ENCODE measurements around the gene OR1I1. TPM values are rescaled to one million over a fixed set of nuclear protein-coding genes. Genes with fewer than 3 reads are reported as not detected.

The OR1I1 gene
- total RNA-seq, 4 donors from 2014 or later: not detected

DNA sequence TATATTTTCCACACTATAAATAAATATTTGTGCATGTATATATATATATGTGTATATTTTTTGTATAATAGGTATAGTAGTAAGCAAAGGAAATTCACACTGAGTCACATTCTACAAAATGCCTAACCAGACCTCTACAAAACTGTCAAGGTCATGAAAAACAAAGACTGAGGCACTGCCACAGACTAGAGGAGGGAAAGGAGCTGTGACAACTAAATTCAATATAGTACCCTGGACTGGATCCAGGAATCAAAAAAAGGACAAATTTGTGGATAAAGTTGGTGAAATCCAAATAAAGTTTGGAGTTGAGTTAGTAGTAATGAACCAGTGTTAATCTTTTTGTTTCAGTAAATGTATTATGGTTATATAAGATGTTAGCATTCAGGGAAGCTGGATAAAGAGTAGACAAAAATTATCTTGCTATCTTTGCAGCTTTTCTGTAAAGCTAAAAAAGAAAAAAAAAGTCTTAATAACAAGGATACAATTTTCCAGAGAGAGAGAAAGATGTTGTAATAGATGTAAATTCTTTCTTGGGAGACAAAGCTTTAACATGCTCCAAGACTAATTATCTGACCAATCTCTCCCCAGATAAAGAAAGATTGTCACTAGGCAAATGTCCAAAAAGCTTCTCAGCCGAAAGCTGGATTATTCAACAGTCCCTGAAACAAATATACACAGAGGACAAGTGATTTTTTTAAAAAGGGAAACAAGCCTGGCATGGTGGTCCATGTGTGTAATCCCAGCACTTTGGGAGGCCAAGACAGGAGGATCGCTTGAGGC lies 44.3 kb downstream of the OR1I1 start:
- TF ChIP-seq, protein P1, sequence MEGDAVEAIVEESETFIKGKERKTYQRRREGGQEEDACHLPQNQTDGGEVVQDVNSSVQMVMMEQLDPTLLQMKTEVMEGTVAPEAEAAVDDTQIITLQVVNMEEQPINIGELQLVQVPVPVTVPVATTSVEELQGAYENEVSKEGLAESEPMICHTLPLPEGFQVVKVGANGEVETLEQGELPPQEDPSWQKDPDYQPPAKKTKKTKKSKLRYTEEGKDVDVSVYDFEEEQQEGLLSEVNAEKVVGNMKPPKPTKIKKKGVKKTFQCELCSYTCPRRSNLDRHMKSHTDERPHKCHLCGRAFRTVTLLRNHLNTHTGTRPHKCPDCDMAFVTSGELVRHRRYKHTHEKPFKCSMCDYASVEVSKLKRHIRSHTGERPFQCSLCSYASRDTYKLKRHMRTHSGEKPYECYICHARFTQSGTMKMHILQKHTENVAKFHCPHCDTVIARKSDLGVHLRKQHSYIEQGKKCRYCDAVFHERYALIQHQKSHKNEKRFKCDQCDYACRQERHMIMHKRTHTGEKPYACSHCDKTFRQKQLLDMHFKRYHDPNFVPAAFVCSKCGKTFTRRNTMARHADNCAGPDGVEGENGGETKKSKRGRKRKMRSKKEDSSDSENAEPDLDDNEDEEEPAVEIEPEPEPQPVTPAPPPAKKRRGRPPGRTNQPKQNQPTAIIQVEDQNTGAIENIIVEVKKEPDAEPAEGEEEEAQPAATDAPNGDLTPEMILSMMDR (IDR thresholded peaks at IDR 0.05; ENCODE audit: low read depth): no peak

DNA sequence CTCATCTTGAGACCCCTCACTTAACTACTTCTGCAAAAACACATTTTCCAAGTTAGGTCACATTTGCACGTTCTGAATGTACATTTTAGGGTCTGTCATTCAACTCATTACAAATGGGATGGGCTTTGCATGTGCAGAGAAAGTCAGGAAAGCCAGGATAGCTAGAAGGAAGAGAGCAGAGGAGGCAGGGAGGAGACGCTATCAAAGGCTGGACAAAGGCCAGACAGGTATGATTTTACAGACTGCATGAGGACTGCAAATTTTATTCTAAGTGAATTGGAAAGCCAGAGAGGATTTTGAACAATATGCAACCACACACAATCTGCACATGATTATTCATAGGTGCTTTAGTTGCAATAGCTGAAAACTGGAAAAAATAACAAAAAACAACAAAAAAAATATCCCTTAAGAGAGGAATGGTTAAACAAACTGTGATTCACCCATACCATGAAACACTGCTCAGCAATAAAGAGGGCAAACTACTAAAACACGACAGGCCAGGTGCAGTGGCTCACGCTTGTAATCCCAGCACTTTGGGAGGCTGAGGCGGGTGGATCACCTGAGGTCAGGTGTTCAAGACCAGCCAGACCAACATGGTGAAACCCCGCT lies 46.3 kb downstream of the OR1I1 start:
- TF ChIP-seq, protein P1 (IDR thresholded peaks at IDR 0.05; ENCODE audit: low read depth): no peak

DNA sequence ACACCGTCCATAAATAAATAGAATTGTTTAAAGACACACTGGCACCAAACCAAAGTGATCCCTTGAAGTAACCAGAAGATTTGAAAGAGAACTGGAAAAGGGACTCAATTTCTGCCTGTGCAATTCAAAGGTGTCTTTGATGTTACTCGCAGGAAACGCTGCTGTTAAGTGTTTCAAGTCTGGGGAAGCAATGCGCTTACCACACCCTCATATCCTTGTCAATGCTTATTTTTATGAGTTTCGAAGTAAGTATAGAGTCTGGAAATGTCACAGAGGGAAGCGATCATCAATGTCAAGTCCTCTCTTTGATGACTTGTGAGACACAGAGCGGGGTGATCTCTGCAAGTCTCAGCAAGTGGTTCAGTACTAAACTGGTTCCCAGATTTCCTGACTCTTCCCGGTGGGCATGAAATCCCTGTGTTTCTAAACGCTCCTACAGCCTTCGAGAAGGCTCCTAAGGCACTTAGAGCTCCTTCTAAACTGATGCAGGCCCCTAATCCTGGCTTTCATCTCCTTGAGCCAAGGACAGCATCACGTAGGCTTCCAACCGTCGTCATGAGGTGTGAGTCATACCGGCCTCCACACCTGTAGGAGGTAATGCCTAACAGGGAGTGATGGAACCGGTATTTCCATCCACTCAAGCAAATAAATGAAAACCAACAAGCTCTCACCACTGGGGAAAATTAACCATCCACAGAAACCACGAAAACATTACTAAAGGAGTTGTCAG lies 48.0 kb downstream of the OR1I1 start:
- TF ChIP-seq, protein P1 (IDR thresholded peaks at IDR 0.05; ENCODE audit: low read depth): no peak

DNA sequence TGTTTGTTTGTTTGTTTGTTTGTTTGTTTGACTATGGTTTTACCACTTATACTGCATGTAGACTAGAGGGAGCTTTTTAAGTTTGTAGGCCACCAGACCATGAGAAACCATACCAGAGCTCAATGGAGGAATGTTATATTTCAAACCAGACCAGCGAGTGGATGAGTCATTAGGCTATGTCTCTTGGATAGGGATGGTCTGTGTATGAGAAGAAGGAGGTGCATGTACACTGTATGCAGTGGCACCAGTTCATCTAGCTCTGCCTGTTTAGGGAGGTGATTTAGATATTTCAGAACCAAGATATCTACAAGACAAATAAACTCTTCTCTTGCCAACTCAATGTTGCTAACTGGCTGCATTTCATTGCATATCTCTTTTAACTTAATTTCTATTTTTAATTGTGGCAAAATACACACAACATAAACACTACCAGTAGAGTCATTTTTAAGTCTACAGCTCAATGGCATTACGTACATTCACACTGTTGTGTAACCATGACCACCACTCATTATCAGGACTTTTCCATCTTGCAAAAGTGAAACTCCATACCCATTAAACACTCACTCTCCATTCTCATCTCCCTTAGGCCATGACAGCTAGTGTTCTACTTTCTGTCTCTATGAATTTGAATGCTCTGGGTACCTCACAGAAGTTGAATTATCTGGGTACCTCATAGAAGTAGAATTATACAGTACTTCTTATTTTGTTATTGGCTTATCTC lies 54.4 kb downstream of the OR1I1 start:
- TF ChIP-seq, protein P1 (IDR thresholded peaks at IDR 0.05; ENCODE audit: low read depth): no peak

DNA sequence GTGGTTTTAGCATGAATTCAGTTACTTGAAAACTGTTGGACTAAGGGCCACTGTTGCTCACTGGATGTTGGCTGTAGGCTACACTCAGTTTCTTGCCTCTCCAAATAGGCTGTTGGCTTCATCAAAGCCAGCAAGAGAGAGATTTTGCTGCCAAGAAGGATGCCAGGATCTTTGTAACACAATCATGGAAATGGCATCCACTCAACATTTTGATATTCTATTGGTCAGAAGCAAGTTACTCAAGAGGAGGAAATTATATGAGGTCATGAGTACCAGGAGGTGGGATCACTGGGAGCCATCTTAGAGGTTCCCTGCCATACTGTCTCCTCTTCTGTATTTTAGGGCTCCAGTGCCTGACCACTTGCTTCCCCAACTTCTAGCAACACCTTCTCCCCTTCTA lies 55.8 kb downstream of the OR1I1 start:
- TF ChIP-seq, protein P1 (IDR thresholded peaks at IDR 0.05; ENCODE audit: low read depth): no peak

DNA sequence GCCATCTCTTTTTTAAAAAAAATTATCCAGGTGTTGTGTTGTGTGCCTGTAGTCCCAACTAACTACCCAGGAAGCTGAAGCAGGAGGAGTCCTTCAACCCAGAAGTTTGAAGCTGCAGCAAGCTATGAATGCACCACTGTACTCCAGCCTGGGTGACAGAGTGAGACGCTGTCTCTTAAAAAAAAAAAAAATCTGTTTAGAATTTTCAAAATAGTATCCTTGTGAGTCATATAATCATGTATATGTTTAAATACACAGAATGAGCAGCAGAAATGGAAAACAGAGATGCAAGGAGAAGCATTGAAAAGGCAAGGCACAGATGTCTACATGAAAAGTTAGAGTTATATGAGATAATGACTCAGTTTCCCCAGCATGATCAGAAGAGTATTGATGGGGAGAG lies 56.4 kb downstream of the OR1I1 start:
- TF ChIP-seq, protein P1 (IDR thresholded peaks at IDR 0.05; ENCODE audit: low read depth): no peak
